Activated naive CD8-positive, alpha-beta T cell treated with anti-CD3 and anti-CD28 coated beads for 36 hours (primary cell): ENCODE data around the gene ZNF417. TPM values are rescaled to one million over a fixed set of nuclear protein-coding genes. Genes with fewer than 3 reads are reported as not detected.

Source experiments
- total RNA-seq, 2 experiments: library from RNA; stranded (reverse); gene quantifications; one replicate each; pipeline ENCODE4 v1.2.3, GENCODE V29; 2021

ZNF417 gene
- total RNA-seq, 2 experiments from 2014 or later: 11.9 to 12.9 TPM

Other genes starting within 250 kb of the ZNF417 start
- under 1 TPM in 1 of 2 experiments, not detected in 1; 0.14 TPM for gene ZSCAN4, start 247.7 kb downstream of the ZNF417 start, total RNA-seq
- 10 to 100 TPM; 18.2 to 21.4 TPM for gene ZNF551, start 234.6 kb downstream of the ZNF417 start, total RNA-seq
- gene ZNF154, start 207.4 kb downstream of the ZNF417 start, total RNA-seq: 1 to 10 TPM; 6.3 to 6.7 TPM
- 10 to 100 TPM in 1 of 2 experiments, 1 to 10 TPM in 1; 8.9 to 10.9 TPM for gene ZNF671, start 189.0 kb downstream of the ZNF417 start, total RNA-seq
- gene ZNF776, start 169.8 kb downstream of the ZNF417 start, total RNA-seq: 10 to 100 TPM; 12.5 to 15.5 TPM
- gene ZNF586, start 146.9 kb downstream of the ZNF417 start, total RNA-seq: 10 to 100 TPM; 16.1 to 17.9 TPM
- 1 to 10 TPM; 6.6 to 7.7 TPM for gene ZNF552, start 101.7 kb downstream of the ZNF417 start, total RNA-seq
- gene ZNF587B, start 86.3 kb downstream of the ZNF417 start, total RNA-seq: 10 to 100 TPM; 29.3 to 32.6 TPM
- 10 to 100 TPM; 20.6 to 24.3 TPM for gene ZNF587, start 66.7 kb downstream of the ZNF417 start, total RNA-seq
- 10 to 100 TPM; 40.6 to 45.9 TPM for gene ZNF814, start 27.6 kb downstream of the ZNF417 start, total RNA-seq
- gene ZNF418, start 18.8 kb upstream of the ZNF417 start, total RNA-seq: 1 to 10 TPM; 5.4 to 6.5 TPM
- 10 to 100 TPM; 12.9 to 13.8 TPM for gene ZNF256, start 31.1 kb upstream of the ZNF417 start, total RNA-seq
- not detected for gene C19orf18, start 57.9 kb upstream of the ZNF417 start, total RNA-seq
- 1 to 10 TPM; 6.9 to 7.0 TPM for gene ZNF606, start 86.2 kb upstream of the ZNF417 start, total RNA-seq
- gene ZSCAN1, start 117.4 kb upstream of the ZNF417 start, total RNA-seq: not detected
- gene ZNF135, start 142.7 kb upstream of the ZNF417 start, total RNA-seq: 1 to 10 TPM; 2.4 to 2.5 TPM
- 10 to 100 TPM; 21.5 to 23.9 TPM for gene ZSCAN18, start 181.6 kb upstream of the ZNF417 start, total RNA-seq
- 1 to 10 TPM; 6.8 to 8.1 TPM for gene ZNF329, start 234.2 kb upstream of the ZNF417 start, total RNA-seq